GM23248 (cell line): ENCODE data around the gene KLHL6. TPM values are rescaled to one million over a fixed set of nuclear protein-coding genes. Genes with fewer than 3 reads are reported as not detected.
A peak's percentile ranks its signal among the peaks of the same experiment; 100 is the strongest.

Source experiments
- DNase-seq: peaks from one replicate; pipeline ENCODE4 v3.0.0-alpha.2; 2015
- H2AFZ ChIP-seq: fragments of 200-600 bp; sonication (generic); 2 replicates; pipeline ENCODE4 v1.6.1; 2016; ENCODE audit warnings: antibody characterized with exemption
- H3F3A ChIP-seq: fragments of 200-600 bp; sonication (generic); 2 replicates; pipeline ENCODE4 v1.6.1; 2016; ENCODE audit warnings: mild to moderate bottlenecking, antibody characterized with exemption, mixed run types; ENCODE audit not compliant: insufficient read depth
- H3K27ac ChIP-seq: fragments of 200-600 bp; sonication (generic); 2 replicates; pipeline ENCODE4 v1.5.1; 2016; ENCODE audit warnings: mild to moderate bottlenecking
- H3K27me3 ChIP-seq: fragments of 200-600 bp; sonication (generic); replicated peaks from 2 replicates; pipeline ENCODE4 v1.6.1; 2016; ENCODE audit warnings: mild to moderate bottlenecking; ENCODE audit not compliant: insufficient read depth
- H3K36me3 ChIP-seq: fragments of 200-600 bp; sonication (generic); 2 replicates; pipeline ENCODE4 v1.6.1; 2016; ENCODE audit warnings: low read depth, mild to moderate bottlenecking
- H3K4me1 ChIP-seq: fragments of 200-600 bp; sonication (generic); 2 replicates; pipeline ENCODE4 v1.6.1; 2016; ENCODE audit warnings: mild to moderate bottlenecking; ENCODE audit not compliant: insufficient read depth
- H3K4me2 ChIP-seq: fragments of 200-600 bp; sonication (generic); one replicate; pipeline ENCODE4 v1.6.1; 2016; ENCODE audit warnings: mild to moderate bottlenecking; ENCODE audit not compliant: unreplicated experiment
- H3K4me3 ChIP-seq: fragments of 200-600 bp; sonication (generic); 2 replicates; pipeline ENCODE4 v1.5.1; 2016; ENCODE audit warnings: mild to moderate bottlenecking
- H3K79me2 ChIP-seq: fragments of 200-600 bp; sonication (generic); 2 replicates; pipeline ENCODE4 v1.6.1; 2016; ENCODE audit warnings: mild to moderate bottlenecking; ENCODE audit not compliant: insufficient read depth
- H3K9ac ChIP-seq: fragments of 200-600 bp; sonication (generic); 2 replicates; pipeline ENCODE4 v1.6.1; 2016; ENCODE audit warnings: mild to moderate bottlenecking
- H3K9me2 ChIP-seq: fragments of 200-600 bp; sonication (generic); 2 replicates; pipeline ENCODE4 v1.6.1; 2016; ENCODE audit warnings: mixed run types, mild to moderate bottlenecking, moderate library complexity; ENCODE audit not compliant: insufficient read depth
- H3K9me3 ChIP-seq: fragments of 200-600 bp; sonication (generic); one replicate; pipeline ENCODE4 v1.6.1; 2017; ENCODE audit warnings: low read depth
- H4K20me1 ChIP-seq: fragments of 200-600 bp; sonication (generic); 2 replicates; pipeline ENCODE4 v1.6.0; 2016; ENCODE audit not compliant: insufficient read depth
- EZH2 ChIP-seq: fragments of 200-600 bp; sonication (generic); IDR thresholded peaks from 2 replicates; pipeline ENCODE4 v1.6.1; 2018; ENCODE audit warnings: antibody characterized with exemption, mild to moderate bottlenecking; ENCODE audit not compliant: insufficient read depth, poor library complexity, severe bottlenecking
- EZH2phosphoT487 ChIP-seq: fragments of 200-600 bp; sonication (generic); IDR thresholded peaks from 2 replicates; pipeline ENCODE4 v1.6.1; 2018; ENCODE audit warnings: antibody characterized with exemption, moderate library complexity, mild to moderate bottlenecking, low read depth; ENCODE audit not compliant: insufficient read depth
- WGBS, 2 experiments: methylation state at CpG; one replicate each; pipeline ENCODE4 v1.1.6; 2015 to 2017; ENCODE audit warnings: low lambda C conversion rate in 2 of 2, low coverage in 1 of 2; ENCODE audit errors: missing lambda C conversion rate in 2 of 2; 5-methylcytosine and 5-hydroxymethylcytosine counted together
- in situ Hi-C: fragments of 300-500 bp; cut with MboI; formaldehyde crosslinking; loops from 2 replicates; pipeline ENCODE4 v1.15.0; 2020
- polyA plus RNA-seq: library from polyadenylated mRNA; unstranded; fragments of >200 nt; fragmentation: Nextera tagmentation; extraction: Ambion mirVana; gene quantifications from 2 replicates; pipeline ENCODE4 v1.2.1, GENCODE V29; 2016
- total RNA-seq: library from RNA; depleted of rRNA; stranded (reverse); fragments of >200 nt; shearing (Covaris generic); gene quantifications from 2 replicates; pipeline ENCODE4 v1.2.3, GENCODE V29; 2014

Gene KLHL6
- total and polyA plus RNA-seq, 2 experiments from 2014 or later: not detected

GRCh38 chr3:183591881-183592521 lies 36.5 kb upstream of the KLHL6 start:
- Histone ChIP-seq H4K20me1 (no peaks in the 10 kb centered on the region), H3K9ac (no peak overlapping the region), H3K4me3 (no peak overlapping the region), H3K27ac (no peak overlapping the region), H3K9me3 (no peaks in the 10 kb centered on the region), H3K27me3 (no peaks in the 10 kb centered on the region; the same call in 1 of the 2 replicates), H2AFZ (no peak overlapping the region), H3K4me2 (no peak overlapping the region), H3K79me2 (no peaks in the 10 kb centered on the region), H3F3A (no peaks in the 10 kb centered on the region), H3K4me1 (no peaks in the 10 kb centered on the region), H3K9me2 (no peaks in the 10 kb centered on the region), H3K36me3 (no peaks in the 10 kb centered on the region)
- peak; percentile 19 for DNase-seq
- TF ChIP-seq EZH2phosphoT487 (no peak), EZH2 (no peak)
- 59 to 60% methylated on average over 6 of the region's 6 CpGs for WGBS, 2 experiments
- in situ Hi-C loops: no loop called here

- no peak for TF ChIP-seq EZH2phosphoT487
- TF ChIP-seq EZH2: no peak
- no peaks in the 10 kb centered on the region for H3K36me3 ChIP-seq
- no peaks in the 10 kb centered on the region for H3F3A ChIP-seq
- H4K20me1 ChIP-seq: no peaks in the 10 kb centered on the region
- H2AFZ ChIP-seq: no peak overlapping the region
- in situ Hi-C loops: no loop called here
- H3K9ac ChIP-seq: no peak overlapping the region
- H3K4me1 ChIP-seq: no peaks in the 10 kb centered on the region
- no peak for DNase-seq
- H3K9me3 ChIP-seq: no peaks in the 10 kb centered on the region
- H3K27me3 ChIP-seq: no peaks in the 10 kb centered on the region; the same call in 1 of the 2 replicates
- H3K4me2 ChIP-seq: no peak overlapping the region
- WGBS, 2 experiments: 82 to 83% methylated on average over 6 of the region's 6 CpGs
- no peak overlapping the region for H3K27ac ChIP-seq
- H3K4me3 ChIP-seq: no peak overlapping the region
- H3K79me2 ChIP-seq: no peaks in the 10 kb centered on the region
- H3K9me2 ChIP-seq: no peaks in the 10 kb centered on the region
These were observed 34.9 kb upstream of the KLHL6 start for GRCh38 chr3:183590442-183590841.

- Histone ChIP-seq H3K4me1 (peaks cover 7% of the 10 kb centered on the region), H3K27ac (no peak overlapping the region), H4K20me1 (no peaks in the 10 kb centered on the region), H2AFZ (no peak overlapping the region), H3K36me3 (no peaks in the 10 kb centered on the region), H3K79me2 (no peaks in the 10 kb centered on the region), H3K9ac (no peak overlapping the region), H3F3A (no peaks in the 10 kb centered on the region), H3K27me3 (no peaks in the 10 kb centered on the region; the same call in 1 of the 2 replicates), H3K4me3 (no peak overlapping the region), H3K4me2 (no peak overlapping the region), H3K9me3 (no peaks in the 10 kb centered on the region), H3K9me2 (no peaks in the 10 kb centered on the region)
- 57 to 68% methylated on average over 2 of the region's 2 CpGs for WGBS, 2 experiments
- in situ Hi-C loops: no loop called here
- DNase-seq: no peak
- no peak for TF ChIP-seq EZH2
- no peak for TF ChIP-seq EZH2phosphoT487
These were observed 31.8 kb upstream of the KLHL6 start for GRCh38 chr3:183587336-183587735.

- Histone ChIP-seq H3F3A (no peaks in the 10 kb centered on the region), H3K27me3 (no peaks in the 10 kb centered on the region; the same call in none of the 2 replicates), H3K36me3 (no peaks in the 10 kb centered on the region), H2AFZ (no peak overlapping the region), H4K20me1 (no peaks in the 10 kb centered on the region), H3K9ac (no peak overlapping the region), H3K27ac (no peak overlapping the region), H3K4me3 (no peak overlapping the region), H3K4me2 (no peak overlapping the region), H3K79me2 (no peaks in the 10 kb centered on the region), H3K4me1 (peaks cover 7% of the 10 kb centered on the region), H3K9me2 (no peaks in the 10 kb centered on the region), H3K9me3 (no peaks in the 10 kb centered on the region)
- whole genome bisulfite sequencing, 2 experiments: 44 to 52% methylated on average over 5 of the region's 5 CpGs
- in situ Hi-C loops: no loop called here
- DNase-seq: no peak
- TF ChIP-seq EZH2 (no peak), EZH2phosphoT487 (no peak)
These were observed 31.0 kb upstream of the KLHL6 start for GRCh38 chr3:183586477-183586876.
